Measurements from ENCODE around the gene GRIK5.

GRIK5 gene

GRCh38 chr19:42093505-42093904 is 23.5 kb upstream of the GRIK5 start:
- H3K4me2 ChIP-seq (ENCODE audit: low read depth, low read length, poor library complexity, severe bottlenecking) = no peak overlapping the region
- H3K79me2 ChIP-seq (ENCODE audit: insufficient read depth, low read length) = no peaks in the 10 kb centered on the region
- no peak for TF ChIP-seq EZH2phosphoT487 (IDR thresholded peaks at IDR 0.05; ENCODE audit: borderline replicate concordance)
- TF ChIP-seq CTCF (conservative IDR thresholded peaks at IDR 0.05; ENCODE audit: low read length) = no peak
- no peaks in the 10 kb centered on the region for H3K27me3 ChIP-seq (ENCODE audit: insufficient read depth, low read length, poor library complexity, severe bottlenecking)
- no peaks in the 10 kb centered on the region for H3K36me3 ChIP-seq (ENCODE audit: insufficient read depth, low read length)
- no peaks in the 10 kb centered on the region for H3F3A ChIP-seq (ENCODE audit: low read depth)
- H3K4me3 ChIP-seq (ENCODE audit: low read length, poor library complexity, severe bottlenecking) = no peak overlapping the region
- no peaks in the 10 kb centered on the region for H4K20me1 ChIP-seq (ENCODE audit: insufficient read depth, low read length, poor library complexity, severe bottlenecking)
- H2AFZ ChIP-seq (ENCODE audit: low read length) = no peak overlapping the region
- H3K9ac ChIP-seq (ENCODE audit: low read depth, low read length, poor library complexity, severe bottlenecking) = no peak overlapping the region
- no peaks in the 10 kb centered on the region for H3K9me3 ChIP-seq (ENCODE audit: insufficient read depth, low read depth, low read length)
- H3K9me2 ChIP-seq (replicated peaks; ENCODE audit: low read depth, low read length) = no peaks in the 10 kb centered on the region
- peaks cover 7% of the 10 kb centered on the region for H3K4me1 ChIP-seq (ENCODE audit: insufficient read depth, low read length, poor library complexity, severe bottlenecking)

GRCh38 chr19:42092350-42092749 is 22.3 kb upstream of the GRIK5 start:
- no peaks in the 10 kb centered on the region for H3K9me3 ChIP-seq (ENCODE audit: insufficient read depth, low read depth, low read length)
- H3K9me2 ChIP-seq (replicated peaks; ENCODE audit: low read depth, low read length) = no peaks in the 10 kb centered on the region
- peaks cover 11% of the 10 kb centered on the region for H3K4me1 ChIP-seq (ENCODE audit: insufficient read depth, low read length, poor library complexity, severe bottlenecking)
- no peak overlapping the region for H3K9ac ChIP-seq (ENCODE audit: low read depth, low read length, poor library complexity, severe bottlenecking)
- no peak for TF ChIP-seq EZH2phosphoT487 (IDR thresholded peaks at IDR 0.05; ENCODE audit: borderline replicate concordance)
- peak; percentile 83 for TF ChIP-seq CTCF (conservative IDR thresholded peaks at IDR 0.05; ENCODE audit: low read length)
- H3K4me3 ChIP-seq (ENCODE audit: low read length, poor library complexity, severe bottlenecking) = no peak overlapping the region
- no peak overlapping the region for H3K4me2 ChIP-seq (ENCODE audit: low read depth, low read length, poor library complexity, severe bottlenecking)
- no peak overlapping the region for H2AFZ ChIP-seq (ENCODE audit: low read length)
- H3K27me3 ChIP-seq (ENCODE audit: insufficient read depth, low read length, poor library complexity, severe bottlenecking) = no peaks in the 10 kb centered on the region
- no peaks in the 10 kb centered on the region for H4K20me1 ChIP-seq (ENCODE audit: insufficient read depth, low read length, poor library complexity, severe bottlenecking)
- H3F3A ChIP-seq (ENCODE audit: low read depth) = no peaks in the 10 kb centered on the region
- no peaks in the 10 kb centered on the region for H3K79me2 ChIP-seq (ENCODE audit: insufficient read depth, low read length)
- H3K36me3 ChIP-seq (ENCODE audit: insufficient read depth, low read length) = no peaks in the 10 kb centered on the region

GRCh38 chr19:42091742-42092141 is 21.7 kb upstream of the GRIK5 start:
- TF ChIP-seq EZH2phosphoT487 (IDR thresholded peaks at IDR 0.05; ENCODE audit: borderline replicate concordance) (no peak), CTCF (conservative IDR thresholded peaks at IDR 0.05; ENCODE audit: low read length) (no peak)
- Histone ChIP-seq H3K9me3 (ENCODE audit: insufficient read depth, low read depth, low read length) (no peaks in the 10 kb centered on the region), H3K4me2 (ENCODE audit: low read depth, low read length, poor library complexity, severe bottlenecking) (no peak overlapping the region), H3K79me2 (ENCODE audit: insufficient read depth, low read length) (no peaks in the 10 kb centered on the region), H3K4me3 (ENCODE audit: low read length, poor library complexity, severe bottlenecking) (no peak overlapping the region), H3K9ac (ENCODE audit: low read depth, low read length, poor library complexity, severe bottlenecking) (no peak overlapping the region), H2AFZ (ENCODE audit: low read length) (no peak overlapping the region), H3F3A (ENCODE audit: low read depth) (no peaks in the 10 kb centered on the region), H3K36me3 (ENCODE audit: insufficient read depth, low read length) (no peaks in the 10 kb centered on the region), H4K20me1 (ENCODE audit: insufficient read depth, low read length, poor library complexity, severe bottlenecking) (no peaks in the 10 kb centered on the region), H3K4me1 (ENCODE audit: insufficient read depth, low read length, poor library complexity, severe bottlenecking) (peaks cover 11% of the 10 kb centered on the region), H3K27me3 (ENCODE audit: insufficient read depth, low read length, poor library complexity, severe bottlenecking) (no peaks in the 10 kb centered on the region), H3K9me2 (replicated peaks; ENCODE audit: low read depth, low read length) (no peaks in the 10 kb centered on the region)
